ENCODE results near the gene RAB10. TPM values are rescaled to one million over a fixed set of nuclear protein-coding genes. Genes with fewer than 3 reads are reported as not detected.

RAB10 gene
- total and polyA plus RNA-seq, 4 donors = 37.6 to 149 (median 85.2) TPM

- WGBS, 2 donors = 79 to 91% methylated on average over 4 of the region's 4 CpGs
- DNase-seq (no peak), ATAC-seq (ENCODE audit: insufficient read depth, low FRiP score) (no peak)
- no peak for TF ChIP-seq CTCF (IDR thresholded peaks at IDR 0.05; ENCODE audit: control extremely low read depth, extremely low read depth)
- H3K9ac ChIP-seq (ENCODE audit: insufficient read depth in 1 of 2, low read length in 2 of 2) = no peak overlapping the region
- no peak overlapping the region for H3K27ac ChIP-seq (ENCODE audit: low read depth in 1 of 2, low read length in 1 of 2)
- no peaks in the 10 kb centered on the region for H3K27me3 ChIP-seq (ENCODE audit: control insufficient read depth in 3 of 3, insufficient read depth in 3 of 3, low read length in 2 of 3)
- H3K4me3 ChIP-seq = no peak overlapping the region
- no peaks in the 10 kb centered on the region for H3K9me3 ChIP-seq (ENCODE audit: control insufficient read depth in 4 of 4, insufficient read depth in 3 of 4, low read length in 3 of 4)
- H3K4me1 ChIP-seq (ENCODE audit: control insufficient read depth in 5 of 5, insufficient read depth in 5 of 5, low read length in 5 of 5) = peaks cover 0 to 12% (median 0%) of the 10 kb centered on the region in 5 donors
- no peaks in the 10 kb centered on the region for H3K36me3 ChIP-seq (ENCODE audit: control insufficient read depth in 4 of 4, insufficient read depth in 4 of 4, low read length in 4 of 4)
Observed at GRCh38 chr2:26058390-26058789, 24.5 kb downstream of the RAB10 start.

- ATAC-seq (ENCODE audit: insufficient read depth, low FRiP score) (no peak), DNase-seq (no peak)
- no peak overlapping the region for H3K27ac ChIP-seq (ENCODE audit: low read depth in 1 of 2, low read length in 1 of 2)
- H3K9ac ChIP-seq (ENCODE audit: insufficient read depth in 1 of 2, low read length in 2 of 2) = no peak overlapping the region
- H3K36me3 ChIP-seq (ENCODE audit: control insufficient read depth in 4 of 4, insufficient read depth in 4 of 4, low read length in 4 of 4) = no peaks in the 10 kb centered on the region
- H3K4me1 ChIP-seq (ENCODE audit: control insufficient read depth in 5 of 5, insufficient read depth in 5 of 5, low read length in 5 of 5) = peaks cover 0 to 12% (median 0%) of the 10 kb centered on the region in 5 donors
- H3K9me3 ChIP-seq (ENCODE audit: control insufficient read depth in 4 of 4, insufficient read depth in 3 of 4, low read length in 3 of 4) = no peaks in the 10 kb centered on the region
- H3K27me3 ChIP-seq (ENCODE audit: control insufficient read depth in 3 of 3, insufficient read depth in 3 of 3, low read length in 2 of 3) = no peaks in the 10 kb centered on the region
- no peak for TF ChIP-seq CTCF (IDR thresholded peaks at IDR 0.05; ENCODE audit: control extremely low read depth, extremely low read depth)
- 60 to 68% methylated on average over 3 of the region's 3 CpGs for WGBS, 2 donors
- no peak overlapping the region for H3K4me3 ChIP-seq
Observed at GRCh38 chr2:26059542-26059941, 25.7 kb downstream of the RAB10 start.

GRCh38 chr2:26061539-26061938 is 27.7 kb downstream of the RAB10 start:
- Histone ChIP-seq H3K4me1 (ENCODE audit: control insufficient read depth in 5 of 5, insufficient read depth in 5 of 5, low read length in 5 of 5) (peaks cover 0 to 12% (median 0%) of the 10 kb centered on the region in 5 donors), H3K9ac (ENCODE audit: insufficient read depth in 1 of 2, low read length in 2 of 2) (no peak overlapping the region), H3K27me3 (ENCODE audit: control insufficient read depth in 3 of 3, insufficient read depth in 3 of 3, low read length in 2 of 3) (no peaks in the 10 kb centered on the region), H3K9me3 (ENCODE audit: control insufficient read depth in 4 of 4, insufficient read depth in 3 of 4, low read length in 3 of 4) (no peaks in the 10 kb centered on the region), H3K27ac (ENCODE audit: low read depth in 1 of 2, low read length in 1 of 2) (no peak overlapping the region), H3K4me3 (no peak overlapping the region), H3K36me3 (ENCODE audit: control insufficient read depth in 4 of 4, insufficient read depth in 4 of 4, low read length in 4 of 4) (peaks cover 0 to 2% (median 0%) of the 10 kb centered on the region in 4 donors)
- ATAC-seq (ENCODE audit: insufficient read depth, low FRiP score) (no peak), DNase-seq (no peak)
- no peak for TF ChIP-seq CTCF (IDR thresholded peaks at IDR 0.05; ENCODE audit: control extremely low read depth, extremely low read depth)
- 83% methylated on average over 7 of the region's 7 CpGs for WGBS, 2 donors

GRCh38 chr2:26064846-26065245 is 31.0 kb downstream of the RAB10 start:
- Histone ChIP-seq H3K9me3 (ENCODE audit: control insufficient read depth in 4 of 4, insufficient read depth in 3 of 4, low read length in 3 of 4) (no peaks in the 10 kb centered on the region), H3K4me3 (no peak overlapping the region), H3K9ac (ENCODE audit: insufficient read depth in 1 of 2, low read length in 2 of 2) (no peak overlapping the region), H3K27me3 (ENCODE audit: control insufficient read depth in 3 of 3, insufficient read depth in 3 of 3, low read length in 2 of 3) (no peaks in the 10 kb centered on the region), H3K27ac (ENCODE audit: low read depth in 1 of 2, low read length in 1 of 2) (no peak overlapping the region), H3K36me3 (ENCODE audit: control insufficient read depth in 4 of 4, insufficient read depth in 4 of 4, low read length in 4 of 4) (peaks cover 0 to 4% (median 1%) of the 10 kb centered on the region in 4 donors), H3K4me1 (ENCODE audit: control insufficient read depth in 5 of 5, insufficient read depth in 5 of 5, low read length in 5 of 5) (peaks cover 0 to 11% (median 0%) of the 10 kb centered on the region in 5 donors)
- DNase-seq = no peak
- no peak for TF ChIP-seq CTCF (IDR thresholded peaks at IDR 0.05; ENCODE audit: control extremely low read depth, extremely low read depth)
- WGBS, 2 donors = 95 to 96% methylated on average over 4 of the region's 4 CpGs
- no peak for ATAC-seq (ENCODE audit: insufficient read depth, low FRiP score)
